Measurements from ENCODE around the gene MARK3. TPM values are rescaled to one million over a fixed set of nuclear protein-coding genes. Genes with fewer than 3 reads are reported as not detected.
A peak's percentile ranks its signal among the peaks of the same experiment; 100 is the strongest.

The MARK3 gene
- total and polyA plus RNA-seq, 2 of the 13 experiments (the other 11 are each of a cell fraction or from before 2014, with no cell fraction given), result 47.7 to 56.6 TPM

- no peak for TF ChIP-seq ZNF253 (CRISPR knock-in tag; IDR thresholded peaks at IDR 0.05; ENCODE audit: borderline replicate concordance)
- TF ChIP-seq SOX5 (CRISPR knock-in tag; IDR thresholded peaks at IDR 0.05; ENCODE audit: borderline replicate concordance), result no peak
- TF ChIP-seq TOPORS (CRISPR knock-in tag; IDR thresholded peaks at IDR 0.05), result no peak
- TF ChIP-seq ZNF720 (CRISPR knock-in tag; IDR thresholded peaks at IDR 0.05), result no peak
- no peak for TF ChIP-seq AHDC1 (CRISPR knock-in tag; IDR thresholded peaks at IDR 0.05; ENCODE audit: borderline replicate concordance)
- TF ChIP-seq, protein P1, sequence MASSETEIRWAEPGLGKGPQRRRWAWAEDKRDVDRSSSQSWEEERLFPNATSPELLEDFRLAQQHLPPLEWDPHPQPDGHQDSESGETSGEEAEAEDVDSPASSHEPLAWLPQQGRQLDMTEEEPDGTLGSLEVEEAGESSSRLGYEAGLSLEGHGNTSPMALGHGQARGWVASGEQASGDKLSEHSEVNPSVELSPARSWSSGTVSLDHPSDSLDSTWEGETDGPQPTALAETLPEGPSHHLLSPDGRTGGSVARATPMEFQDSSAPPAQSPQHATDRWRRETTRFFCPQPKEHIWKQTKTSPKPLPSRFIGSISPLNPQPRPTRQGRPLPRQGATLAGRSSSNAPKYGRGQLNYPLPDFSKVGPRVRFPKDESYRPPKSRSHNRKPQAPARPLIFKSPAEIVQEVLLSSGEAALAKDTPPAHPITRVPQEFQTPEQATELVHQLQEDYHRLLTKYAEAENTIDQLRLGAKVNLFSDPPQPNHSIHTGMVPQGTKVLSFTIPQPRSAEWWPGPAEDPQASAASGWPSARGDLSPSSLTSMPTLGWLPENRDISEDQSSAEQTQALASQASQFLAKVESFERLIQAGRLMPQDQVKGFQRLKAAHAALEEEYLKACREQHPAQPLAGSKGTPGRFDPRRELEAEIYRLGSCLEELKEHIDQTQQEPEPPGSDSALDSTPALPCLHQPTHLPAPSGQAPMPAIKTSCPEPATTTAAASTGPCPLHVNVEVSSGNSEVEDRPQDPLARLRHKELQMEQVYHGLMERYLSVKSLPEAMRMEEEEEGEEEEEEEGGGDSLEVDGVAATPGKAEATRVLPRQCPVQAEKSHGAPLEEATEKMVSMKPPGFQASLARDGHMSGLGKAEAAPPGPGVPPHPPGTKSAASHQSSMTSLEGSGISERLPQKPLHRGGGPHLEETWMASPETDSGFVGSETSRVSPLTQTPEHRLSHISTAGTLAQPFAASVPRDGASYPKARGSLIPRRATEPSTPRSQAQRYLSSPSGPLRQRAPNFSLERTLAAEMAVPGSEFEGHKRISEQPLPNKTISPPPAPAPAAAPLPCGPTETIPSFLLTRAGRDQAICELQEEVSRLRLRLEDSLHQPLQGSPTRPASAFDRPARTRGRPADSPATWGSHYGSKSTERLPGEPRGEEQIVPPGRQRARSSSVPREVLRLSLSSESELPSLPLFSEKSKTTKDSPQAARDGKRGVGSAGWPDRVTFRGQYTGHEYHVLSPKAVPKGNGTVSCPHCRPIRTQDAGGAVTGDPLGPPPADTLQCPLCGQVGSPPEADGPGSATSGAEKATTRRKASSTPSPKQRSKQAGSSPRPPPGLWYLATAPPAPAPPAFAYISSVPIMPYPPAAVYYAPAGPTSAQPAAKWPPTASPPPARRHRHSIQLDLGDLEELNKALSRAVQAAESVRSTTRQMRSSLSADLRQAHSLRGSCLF (CRISPR knock-in tag; IDR thresholded peaks at IDR 0.05; ENCODE audit: borderline replicate concordance), result no peak
- TF ChIP-seq, protein P2, sequence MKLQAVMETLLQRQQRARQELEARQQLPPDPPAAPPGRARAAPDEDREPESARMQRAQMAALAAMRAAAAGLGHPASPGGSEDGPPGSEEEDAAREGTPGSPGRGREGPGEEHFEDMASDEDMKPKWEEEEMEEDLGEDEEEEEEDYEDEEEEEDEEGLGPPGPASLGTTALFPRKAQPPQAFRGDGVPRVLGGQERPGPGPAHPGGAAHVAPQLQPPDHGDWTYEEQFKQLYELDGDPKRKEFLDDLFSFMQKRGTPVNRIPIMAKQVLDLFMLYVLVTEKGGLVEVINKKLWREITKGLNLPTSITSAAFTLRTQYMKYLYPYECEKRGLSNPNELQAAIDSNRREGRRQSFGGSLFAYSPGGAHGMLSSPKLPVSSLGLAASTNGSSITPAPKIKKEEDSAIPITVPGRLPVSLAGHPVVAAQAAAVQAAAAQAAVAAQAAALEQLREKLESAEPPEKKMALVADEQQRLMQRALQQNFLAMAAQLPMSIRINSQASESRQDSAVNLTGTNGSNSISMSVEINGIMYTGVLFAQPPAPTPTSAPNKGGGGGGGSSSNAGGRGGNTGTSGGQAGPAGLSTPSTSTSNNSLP (IDR thresholded peaks at IDR 0.05; ENCODE audit: low read depth, low read length), result no peak
- no peak for TF ChIP-seq BHLHE40 (IDR thresholded peaks at IDR 0.05; ENCODE audit: low read length)
- TF ChIP-seq, protein P3, sequence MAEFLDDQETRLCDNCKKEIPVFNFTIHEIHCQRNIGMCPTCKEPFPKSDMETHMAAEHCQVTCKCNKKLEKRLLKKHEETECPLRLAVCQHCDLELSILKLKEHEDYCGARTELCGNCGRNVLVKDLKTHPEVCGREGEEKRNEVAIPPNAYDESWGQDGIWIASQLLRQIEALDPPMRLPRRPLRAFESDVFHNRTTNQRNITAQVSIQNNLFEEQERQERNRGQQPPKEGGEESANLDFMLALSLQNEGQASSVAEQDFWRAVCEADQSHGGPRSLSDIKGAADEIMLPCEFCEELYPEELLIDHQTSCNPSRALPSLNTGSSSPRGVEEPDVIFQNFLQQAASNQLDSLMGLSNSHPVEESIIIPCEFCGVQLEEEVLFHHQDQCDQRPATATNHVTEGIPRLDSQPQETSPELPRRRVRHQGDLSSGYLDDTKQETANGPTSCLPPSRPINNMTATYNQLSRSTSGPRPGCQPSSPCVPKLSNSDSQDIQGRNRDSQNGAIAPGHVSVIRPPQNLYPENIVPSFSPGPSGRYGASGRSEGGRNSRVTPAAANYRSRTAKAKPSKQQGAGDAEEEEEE (CRISPR knock-in tag; IDR thresholded peaks at IDR 0.05; ENCODE audit: borderline replicate concordance), result no peak
- no peak for TF ChIP-seq ZNF503 (CRISPR knock-in tag; IDR thresholded peaks at IDR 0.05)
- peak; percentile 98 for TF ChIP-seq GABPB1 (CRISPR knock-in tag; IDR thresholded peaks at IDR 0.05)
- TF ChIP-seq ZNF3 (CRISPR knock-in tag; IDR thresholded peaks at IDR 0.05), result no peak; the same call in 1 of the 2 replicates
These were observed at the start of gene MARK3 (continued) for GRCh38 chr14:103385152-103385928.
